Left colon (tissue), 2 donors: ENCODE results near the gene WNK1. TPM values are rescaled to one million over a fixed set of nuclear protein-coding genes. Genes with fewer than 3 reads are reported as not detected.
"Not testable (repeated sequence)": the region's sequence is repeated elsewhere in the genome, so short reads cannot be mapped to it uniquely, and the experiment has no call there.

Source experiments
- ATAC-seq: fragments of 200-7000 bp; cut with Tn5 transposase; one replicate; pipeline ENCODE4 v1.9.1; 2020; ENCODE audit warnings: mild to moderate bottlenecking, moderate library complexity
- DNase-seq, 2 donors: peaks; one replicate each; pipeline ENCODE4 v3.0.0-alpha.2; 2020
- intact Hi-C, 2 donors: fragments of 100-400 bp; cut with DNase I in 1 of 2; cut with micrococcal nuclease in 1 of 2; formaldehyde crosslinking; loops; one replicate each; pipeline versions ENCODE4 v1.11.2 to v1.14.0; 2022; cut with DNase I, micrococcal nuclease
- total RNA-seq, 2 donors: library from RNA; stranded (reverse); fragmentation: NEBNext Ultra II Directional; extraction: Animal tissue kit (Norgen Biotek cat#: 25700); gene quantifications; one replicate each; pipeline ENCODE4 v1.2.1, GENCODE V29; 2021
- donor health status: DM: no; HTN: no; CAD: no.
- donor health status: DM: yes; HTN: yes; CAD: no.

The WNK1 gene
- total RNA-seq, 2 donors from 2014 or later: 84.0 to 95.2 TPM

GRCh38 chr12:837548-837947 lies 85.2 kb downstream of the WNK1 start:
- intact Hi-C loops: no loop called here
- ATAC-seq: peak; percentile 91

DNA sequence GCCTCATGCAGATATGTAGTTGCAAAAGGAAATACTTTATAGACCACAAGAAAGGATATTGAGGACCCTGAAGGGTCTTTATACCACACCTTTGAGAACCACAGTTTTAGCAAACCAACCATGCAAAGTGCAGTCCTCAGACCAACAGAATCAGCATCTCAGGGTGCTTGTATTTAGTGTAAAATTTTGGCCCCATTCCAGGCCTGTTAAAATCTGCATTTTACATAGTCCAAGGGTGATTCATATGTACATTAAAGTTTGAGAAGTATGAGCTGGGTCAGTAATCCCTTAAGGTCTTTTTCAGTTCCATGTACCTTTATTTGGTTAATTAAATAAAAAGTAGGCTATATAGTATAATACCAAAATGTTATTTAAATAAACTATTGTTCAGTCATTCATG lies 91.2 kb downstream of the WNK1 start:
- no peak for DNase-seq
- peak; percentile 26 for ATAC-seq
- intact Hi-C loops: no loop called here

More at GRCh38 chr12:837548-837947, 85.2 kb downstream of the WNK1 start:
- DNase-seq: no peak

GRCh38 chr12:846421-846820 lies 94.0 kb downstream of the WNK1 start:
- DNase-seq (no peak), ATAC-seq (no peak)
- intact Hi-C loops: no loop called here

GRCh38 chr12:848173-848865 lies 95.9 kb downstream of the WNK1 start:
- ATAC-seq: no peak

GRCh38 chr12:848882-849527 lies 96.6 kb downstream of the WNK1 start:
- intact Hi-C loops: no loop called here
- DNase-seq (no peak), ATAC-seq (no peak)

More at GRCh38 chr12:848173-848865, 95.9 kb downstream of the WNK1 start:
- DNase-seq: no peak
- intact Hi-C loops: no loop called here

DNA sequence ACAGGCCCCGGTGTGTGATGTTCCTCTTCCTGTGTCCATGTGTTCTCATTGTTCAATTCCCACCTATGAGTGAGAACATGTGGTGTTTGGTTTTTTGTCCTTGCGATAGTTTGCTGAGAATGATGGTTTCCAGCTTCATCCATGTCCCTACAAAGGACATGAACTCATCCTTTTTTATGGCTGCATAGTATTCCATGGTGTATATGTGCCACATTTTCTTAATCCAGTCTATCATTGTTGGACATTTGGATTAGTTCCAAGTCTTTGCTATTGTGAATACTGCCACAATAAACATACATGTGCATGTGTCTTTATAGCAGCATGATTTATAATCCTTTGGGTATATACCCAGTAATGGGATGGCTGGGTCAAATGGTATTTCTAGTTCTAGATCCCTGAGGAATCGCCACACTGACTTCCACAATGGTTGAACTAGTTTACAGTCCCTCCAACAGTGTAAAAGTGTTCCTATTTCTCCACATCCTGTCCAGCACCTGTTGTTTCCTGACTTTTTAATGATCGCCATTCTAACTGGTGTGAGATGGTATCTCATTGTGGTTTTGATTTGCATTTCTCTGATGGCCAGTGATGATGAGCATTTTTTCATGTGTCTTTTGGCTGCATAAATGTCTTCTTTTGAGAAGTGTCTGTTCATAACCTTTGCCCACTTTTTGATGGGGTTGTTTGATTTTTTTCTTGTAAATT lies 97.5 kb downstream of the WNK1 start:
- DNase-seq, ATAC-seq: not testable (repeated sequence)
- intact Hi-C loops: loop anchor here in 1 of 2 donors (5.0 kb wide), 1 partner anchor 33 kb away; no protein-coding TSS in a partner anchor

DNA sequence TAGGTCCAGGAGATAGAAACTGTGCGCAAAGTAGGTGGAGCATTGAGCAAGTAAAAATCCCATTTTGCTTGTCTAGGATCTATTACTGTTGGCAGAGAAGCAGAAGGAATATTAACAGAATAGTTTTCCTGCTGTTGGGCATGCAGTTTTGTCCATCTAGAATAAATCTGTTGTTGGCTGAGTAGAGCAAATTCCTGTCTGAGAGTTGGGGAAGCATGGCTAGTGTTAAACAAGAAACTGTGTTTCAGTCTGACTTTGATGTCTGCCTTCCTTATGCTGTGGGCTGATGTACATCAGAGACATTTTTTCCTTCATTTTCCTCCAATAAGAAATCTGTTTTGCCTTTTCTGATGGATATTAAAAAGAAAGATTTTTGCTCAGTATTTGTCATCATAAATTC lies 99.0 kb downstream of the WNK1 start:
- intact Hi-C loops: loop anchor here in 1 of 2 donors (5.0 kb wide), 1 partner anchor 34 kb away; no protein-coding TSS in a partner anchor
- no peak for DNase-seq
- ATAC-seq: no peak

DNA sequence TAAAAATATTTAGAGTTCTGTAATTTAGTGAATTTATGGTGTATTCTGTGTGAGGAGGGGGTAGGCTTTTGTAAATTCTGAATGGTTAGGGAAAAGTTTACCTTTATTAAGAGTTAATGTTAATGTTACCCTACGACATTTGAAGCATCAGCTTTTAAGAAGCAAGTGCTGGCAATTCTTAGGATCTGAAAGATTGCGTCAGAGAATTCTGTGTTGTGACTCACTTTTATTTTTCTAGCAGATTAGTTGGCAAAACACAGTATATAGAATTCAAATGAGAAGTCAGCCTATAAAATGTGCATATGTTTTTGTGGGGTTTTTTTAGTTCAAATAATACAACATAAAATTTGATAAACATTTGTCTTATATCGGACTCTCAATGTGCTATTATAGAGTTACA lies 99.5 kb downstream of the WNK1 start:
- intact Hi-C loops: loop anchor here in 1 of 2 donors (5.0 kb wide), 1 partner anchor 35 kb away; no protein-coding TSS in a partner anchor
- ATAC-seq: no peak
- DNase-seq: no peak

DNA sequence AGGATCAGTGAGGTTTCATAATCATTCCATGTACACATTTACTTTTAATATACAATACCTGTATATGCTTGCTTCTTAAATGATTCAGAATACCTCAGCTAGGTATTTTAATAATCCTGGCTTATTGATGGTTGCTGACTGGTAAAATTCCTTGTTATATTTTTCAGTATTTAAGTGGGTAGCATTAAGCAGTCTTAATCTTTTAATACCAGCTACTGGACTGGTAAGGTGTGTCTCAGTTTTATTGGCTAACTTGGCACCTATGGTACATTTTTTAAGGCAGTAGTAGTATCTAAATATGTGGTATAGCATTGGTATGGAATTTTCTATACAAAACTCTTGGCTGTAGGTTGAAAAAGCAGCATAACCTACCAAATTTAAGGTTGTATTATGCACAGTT lies 100.5 kb downstream of the WNK1 start:
- DNase-seq: no peak
- intact Hi-C loops: loop anchor here in 1 of 2 donors (5.0 kb wide), 1 partner anchor 36 kb away; no protein-coding TSS in a partner anchor
- no peak for ATAC-seq

GRCh38 chr12:857611-858010 lies 105.2 kb downstream of the WNK1 start:
- intact Hi-C loops: no loop called here
- ATAC-seq (no peak), DNase-seq (no peak)

GRCh38 chr12:862303-862911 lies 110.0 kb downstream of the WNK1 start:
- DNase-seq (no peak), ATAC-seq (no peak)
- intact Hi-C loops: no loop called here

DNA sequence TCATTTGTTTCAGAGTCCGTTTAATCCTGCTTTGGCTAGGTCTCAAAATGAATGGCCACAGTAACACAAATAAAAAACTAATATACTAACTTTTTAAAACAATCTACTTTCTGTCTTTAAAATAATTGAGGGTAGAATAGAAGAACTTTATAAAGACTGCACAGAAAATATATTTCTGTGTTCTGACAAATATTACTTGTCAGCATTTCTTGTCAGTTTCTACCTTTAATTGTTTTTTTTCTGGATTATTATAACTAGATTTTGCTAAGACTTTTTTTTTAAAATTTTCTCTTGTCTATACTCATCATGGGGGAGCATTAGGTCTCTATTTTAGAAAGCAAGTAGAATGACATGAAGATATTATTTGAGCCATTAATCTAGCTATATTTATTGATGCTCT lies 110.9 kb downstream of the WNK1 start:
- no peak for ATAC-seq
- no peak for DNase-seq
- intact Hi-C loops: no loop called here

DNA sequence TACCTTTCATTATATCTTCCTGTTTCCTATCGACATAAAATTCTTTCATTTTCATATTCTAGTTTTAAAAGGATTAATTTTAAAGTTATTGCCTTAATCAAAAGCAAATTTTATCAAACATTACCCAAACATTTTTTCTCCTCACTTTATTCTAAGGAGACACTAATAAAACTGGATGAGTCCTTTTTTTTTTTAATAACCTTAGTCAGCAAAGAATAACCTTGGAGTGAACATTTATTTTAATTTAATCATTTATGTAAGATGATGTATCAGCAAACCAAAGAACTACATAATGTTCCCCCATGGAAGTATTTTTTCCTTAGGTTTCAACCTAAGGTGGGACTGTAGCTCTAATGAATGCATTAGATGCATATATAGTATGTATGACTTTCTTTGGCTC lies 113.2 kb downstream of the WNK1 start:
- DNase-seq: no peak
- ATAC-seq: no peak
- intact Hi-C loops: no loop called here

GRCh38 chr12:867905-868304 lies 115.5 kb downstream of the WNK1 start:
- ATAC-seq: no peak
- intact Hi-C loops: no loop called here
- DNase-seq: no peak

GRCh38 chr12:868722-869121 lies 116.3 kb downstream of the WNK1 start:
- no peak for DNase-seq
- no peak for ATAC-seq
- intact Hi-C loops: no loop called here

GRCh38 chr12:870378-870777 lies 118.0 kb downstream of the WNK1 start:
- intact Hi-C loops: no loop called here
- DNase-seq (no peak), ATAC-seq (no peak)

DNA sequence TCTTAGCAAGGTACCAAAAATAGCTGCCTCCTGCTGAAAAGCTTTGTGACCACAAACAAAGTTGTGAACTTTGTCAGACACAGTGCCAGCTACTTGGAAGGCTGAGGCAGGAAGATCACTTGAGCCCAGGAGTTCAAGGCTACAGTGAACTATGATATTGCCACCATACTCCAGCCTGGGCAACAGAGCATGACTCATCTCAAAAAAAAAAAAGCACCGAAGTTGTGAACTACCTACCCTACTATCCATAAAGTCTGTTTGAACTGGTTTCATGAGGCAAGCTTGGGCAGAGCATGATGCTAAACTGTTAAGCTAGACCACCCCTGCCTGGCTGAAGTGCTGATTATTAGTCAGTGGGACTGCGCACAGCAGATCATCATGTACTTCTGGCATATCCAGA lies 121.6 kb downstream of the WNK1 start:
- DNase-seq: no peak
- ATAC-seq: peak; percentile 75
- intact Hi-C loops: no loop called here

GRCh38 chr12:879641-880040 lies 127.3 kb downstream of the WNK1 start:
- DNase-seq (no peak), ATAC-seq (no peak)
- intact Hi-C loops: no loop called here

DNA sequence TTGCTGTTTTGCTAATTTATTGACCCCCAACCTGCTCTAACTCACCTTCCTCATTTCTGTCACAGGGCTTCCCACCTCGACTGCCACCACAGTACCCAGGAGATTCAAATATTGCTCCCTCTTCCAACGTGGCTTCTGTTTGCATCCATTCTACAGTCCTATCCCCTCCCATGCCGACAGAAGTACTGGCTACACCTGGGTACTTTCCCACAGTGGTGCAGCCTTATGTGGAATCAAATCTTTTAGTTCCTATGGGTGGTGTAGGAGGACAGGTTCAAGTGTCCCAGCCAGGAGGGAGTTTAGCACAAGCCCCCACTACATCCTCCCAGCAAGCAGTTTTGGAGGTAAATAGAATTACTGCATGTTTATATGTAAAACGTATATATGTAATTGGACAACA lies 128.3 kb downstream of the WNK1 start:
- ATAC-seq: no peak
- DNase-seq: no peak
- intact Hi-C loops: no loop called here
